NOMO-1 (cell line): ENCODE data around the gene SORCS2.
"Not testable (repeated sequence)": the region's sequence is repeated elsewhere in the genome, so short reads cannot be mapped to it uniquely, and the experiment has no call there.

ENCODE experiments used
- DNase-seq, 2 experiments: peaks; one replicate each; lab custom pipeline; 2025; ENCODE audit not compliant: unreplicated experiment in 2 of 2; lab: John Stamatoyannopoulos, UW

The SORCS2 gene

DNA sequence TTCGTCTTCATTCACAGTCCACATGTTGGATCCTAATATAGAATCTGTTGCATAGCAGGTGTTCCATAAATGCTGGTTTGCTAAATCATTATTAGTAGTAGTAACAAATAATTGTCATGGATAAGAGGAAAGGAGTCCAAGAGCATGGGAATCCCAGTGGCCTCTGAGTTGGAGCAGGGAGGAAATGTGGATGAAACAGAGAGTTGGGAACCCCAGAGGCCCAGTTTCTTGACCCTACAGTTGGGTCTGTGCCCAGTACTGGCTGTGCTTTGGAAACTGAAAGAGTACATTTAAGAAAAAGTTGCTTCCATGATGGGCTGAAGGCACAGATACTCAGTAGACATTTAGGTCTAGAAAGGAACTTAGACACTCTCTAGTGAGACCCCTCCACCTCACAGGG, 391.8 kb downstream of the SORCS2 start:
- no peak for DNase-seq

DNA sequence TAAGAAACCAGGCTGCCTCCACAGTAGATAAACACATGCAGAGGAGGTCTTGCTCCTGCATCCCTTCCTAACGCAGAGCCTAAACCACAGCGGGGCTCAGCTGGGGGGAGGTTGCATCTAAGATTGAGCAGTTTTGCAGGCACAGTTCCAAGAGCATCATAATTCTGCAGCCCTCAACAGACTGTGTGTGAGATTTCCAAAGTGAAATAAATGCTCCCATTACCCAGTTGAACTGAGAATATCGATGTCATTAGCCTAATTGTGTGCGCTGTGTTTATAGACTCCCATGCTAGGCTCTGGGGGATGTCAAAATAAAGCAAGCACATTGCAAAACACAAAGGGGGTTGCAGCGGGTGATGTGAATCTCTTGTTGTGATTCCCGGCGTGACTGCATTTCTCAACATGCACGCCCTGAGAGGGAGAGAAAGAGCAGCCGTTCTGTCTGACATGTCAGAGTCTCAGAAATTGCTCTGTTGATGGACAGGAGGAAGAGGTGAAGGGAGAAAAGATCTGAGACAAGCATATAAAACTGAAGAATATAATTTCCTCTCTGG, 392.3 kb downstream of the SORCS2 start:
- DNase-seq: no peak

DNA sequence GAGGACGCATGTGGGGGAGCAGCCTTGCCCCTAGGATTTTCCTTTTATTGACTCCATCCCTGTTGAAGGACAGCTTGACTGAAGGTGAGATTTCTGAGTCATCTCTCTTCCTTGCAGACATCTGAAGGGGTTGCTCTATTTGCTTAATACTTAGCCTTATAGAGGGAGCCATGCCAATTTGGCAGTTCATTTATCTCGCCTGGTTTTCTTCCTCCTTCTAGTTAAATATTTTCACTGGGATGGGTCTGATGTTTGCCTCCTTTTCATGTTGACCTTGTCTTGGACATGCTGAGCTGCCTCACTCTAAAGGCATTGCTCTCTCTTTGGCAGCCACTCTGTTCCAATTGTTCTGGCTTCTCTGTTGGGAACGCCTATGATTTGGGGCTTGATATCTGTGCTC, 393.4 kb downstream of the SORCS2 start:
- no peak for DNase-seq

DNA sequence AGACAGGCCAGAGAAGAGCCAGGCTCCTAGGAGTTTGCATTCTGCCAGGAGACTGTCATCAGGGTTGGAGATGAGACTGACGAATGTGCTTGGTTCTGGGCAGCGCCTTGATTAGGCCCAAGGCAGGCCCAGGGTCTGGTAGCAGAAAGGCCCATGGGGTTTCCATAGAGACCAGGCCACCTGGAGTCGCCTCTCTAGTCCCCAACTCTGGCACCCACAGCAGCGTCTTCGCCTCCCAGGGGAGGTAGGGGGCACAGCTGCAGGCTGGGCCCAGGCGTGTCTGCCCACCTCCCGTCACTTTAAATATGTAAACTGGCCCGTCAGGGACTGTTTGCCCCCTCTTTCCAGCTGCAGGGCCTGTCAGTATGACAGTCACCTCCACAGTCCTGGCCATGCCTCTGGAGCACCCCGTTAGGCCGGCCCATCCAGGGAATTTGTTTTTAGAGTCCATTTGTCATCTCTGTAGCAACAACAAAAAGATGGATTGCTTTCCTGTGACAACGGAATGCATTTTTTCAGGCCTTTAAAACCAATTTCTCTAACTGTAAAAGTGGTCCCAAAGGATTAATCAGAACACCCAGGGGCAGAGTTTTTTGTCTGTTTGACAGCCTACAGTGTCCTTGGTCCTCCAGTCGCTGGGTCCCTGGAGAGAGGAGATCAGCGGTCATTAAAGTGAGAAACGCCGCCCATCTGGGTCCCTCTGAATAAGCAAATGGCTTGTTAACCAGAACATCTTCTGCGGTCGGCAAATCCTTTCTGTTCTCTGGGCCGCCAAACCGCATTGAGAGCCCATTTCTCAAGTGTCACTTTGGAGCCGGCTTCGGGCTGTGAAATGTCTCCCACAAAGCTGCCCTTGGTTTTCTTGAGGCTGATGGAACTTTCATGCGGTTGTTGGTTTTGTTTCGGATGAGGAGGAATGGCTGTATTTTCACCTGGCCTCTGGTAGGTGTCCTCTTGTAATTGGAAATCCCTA, 395.4 kb downstream of the SORCS2 start:
- DNase-seq: no peak

DNA sequence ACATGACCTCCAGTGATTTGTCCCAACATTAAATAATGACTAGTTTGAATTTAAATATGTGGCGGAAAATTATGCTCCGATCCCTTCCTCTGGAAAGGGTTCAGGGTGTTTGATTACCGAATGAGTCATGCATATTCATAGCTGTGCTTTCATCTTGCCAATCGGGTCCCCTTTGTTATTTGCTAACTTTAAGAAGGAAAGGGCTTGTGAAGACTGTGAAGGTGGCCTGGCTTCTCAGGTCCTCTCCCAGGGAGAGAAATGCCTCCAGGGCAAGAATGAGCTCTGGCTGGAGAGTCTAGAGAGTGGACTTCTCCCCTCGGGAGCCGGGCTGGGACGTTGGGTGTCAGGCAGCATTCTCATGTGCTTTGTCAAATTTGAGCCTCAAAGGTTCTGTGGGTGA, 397.9 kb downstream of the SORCS2 start:
- DNase-seq: no peak

DNA sequence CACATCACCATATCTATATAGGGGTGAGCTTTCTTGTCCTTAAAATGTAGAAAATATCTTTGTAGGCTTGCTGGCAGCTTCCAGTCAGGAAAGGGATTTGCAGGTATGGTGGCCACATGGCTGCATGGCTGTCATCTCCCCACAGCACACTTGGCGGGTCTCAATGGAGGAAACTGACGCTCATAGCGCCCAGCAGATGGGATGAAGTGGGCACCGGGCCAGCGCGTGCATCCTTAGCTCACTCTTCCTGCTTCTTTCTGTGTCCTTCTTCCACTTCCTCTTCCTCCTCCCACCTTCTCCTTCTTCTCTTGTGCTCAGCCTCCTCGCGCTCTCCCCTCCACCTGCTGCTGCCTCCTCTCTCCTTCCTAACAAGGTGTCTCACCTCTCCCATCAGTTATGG, 398.6 kb downstream of the SORCS2 start:
- DNase-seq: no peak

DNA sequence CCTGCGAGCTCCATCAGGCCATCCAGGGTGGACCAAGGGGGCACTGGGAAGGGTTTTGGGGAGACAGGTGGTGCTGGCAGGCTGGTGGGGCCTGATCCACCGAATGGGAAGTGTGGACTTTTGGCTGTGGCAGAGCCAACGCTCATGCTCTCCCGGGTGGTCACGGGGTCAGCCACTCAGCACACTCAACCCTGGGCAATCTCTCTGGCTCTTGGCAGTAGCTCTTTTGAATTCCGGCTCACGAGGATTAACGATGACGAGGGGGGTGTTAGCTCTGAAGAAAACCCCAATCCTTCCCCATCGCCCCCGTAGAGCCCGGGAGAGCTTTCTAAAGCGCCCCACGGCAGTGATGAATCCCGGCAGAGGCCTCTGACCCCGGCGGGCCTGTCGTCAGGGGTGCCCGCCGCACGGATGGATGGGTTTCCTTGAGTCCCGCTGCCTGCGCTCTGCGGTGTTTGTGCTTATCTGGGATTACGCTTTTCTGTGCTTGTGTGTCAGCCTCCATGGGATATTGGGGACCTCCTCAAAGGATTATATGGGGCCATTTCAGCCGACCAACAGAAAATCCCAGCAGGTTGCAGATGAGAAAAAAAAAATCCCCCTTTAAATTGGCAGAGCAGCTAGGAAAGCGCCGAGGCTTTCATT, 399.2 kb downstream of the SORCS2 start:
- DNase-seq: no peak

DNA sequence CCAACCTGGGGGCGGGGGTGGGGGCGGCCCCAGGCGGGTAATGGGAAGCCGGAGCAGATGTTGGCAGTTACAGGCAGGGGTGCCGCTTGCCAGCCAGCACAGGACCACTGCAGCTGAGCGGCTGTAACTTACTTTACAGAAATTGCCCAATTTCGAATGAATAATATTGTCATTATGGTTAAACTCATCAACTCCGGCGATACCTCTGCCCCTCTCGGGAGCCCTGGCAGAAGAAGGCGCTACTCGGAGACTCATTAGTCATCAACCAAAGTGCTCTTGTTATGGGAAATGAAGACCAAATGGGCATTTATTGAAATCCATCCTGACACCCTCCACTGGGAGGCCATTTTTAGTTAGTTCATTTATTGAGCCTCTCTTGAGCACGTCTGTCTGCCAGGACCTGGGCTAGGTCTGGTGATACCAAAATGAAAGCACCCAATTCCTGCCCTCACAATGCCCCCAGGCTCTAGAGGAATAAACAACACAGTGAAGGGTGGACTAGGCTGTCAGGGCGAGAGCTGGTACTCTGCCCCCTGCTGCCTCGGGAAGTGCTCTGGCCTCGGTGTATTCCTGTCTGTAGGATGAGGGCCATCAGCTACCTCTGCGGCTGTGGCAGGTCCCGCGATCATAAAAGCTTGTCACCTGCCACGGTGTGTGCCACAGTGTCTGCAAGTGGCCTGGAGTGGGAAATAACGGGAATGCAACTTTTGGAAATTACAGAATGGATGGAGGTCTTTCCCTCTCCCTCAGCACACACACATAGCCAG, 401.5 kb downstream of the SORCS2 start:
- peak; percentile 41 to 74 for DNase-seq

DNA sequence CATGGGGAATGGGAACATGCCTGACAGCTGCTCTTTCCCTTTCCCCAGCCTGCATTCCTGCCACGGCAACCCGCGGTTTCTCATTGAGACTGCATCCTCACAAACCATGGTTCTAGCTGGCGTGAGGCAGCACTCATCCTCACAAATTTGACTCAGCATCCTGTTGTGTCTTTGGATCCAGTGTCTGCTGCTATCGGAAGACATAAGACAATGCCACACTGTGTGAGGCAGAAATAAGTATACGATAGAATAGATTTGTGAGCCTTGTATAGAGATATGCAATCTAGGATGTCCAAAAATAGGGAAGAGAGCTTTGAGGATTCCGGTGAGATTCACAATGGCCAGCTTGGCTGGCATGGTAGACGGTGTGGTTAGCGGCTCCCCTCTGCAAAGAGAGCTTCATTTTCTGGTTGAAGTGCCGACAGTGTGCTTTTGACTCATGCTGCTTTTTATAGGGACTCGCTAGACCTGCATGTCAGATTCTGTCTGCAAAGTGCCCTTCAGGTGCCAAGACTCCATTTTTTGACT, 403.7 kb downstream of the SORCS2 start:
- no peak for DNase-seq

DNA sequence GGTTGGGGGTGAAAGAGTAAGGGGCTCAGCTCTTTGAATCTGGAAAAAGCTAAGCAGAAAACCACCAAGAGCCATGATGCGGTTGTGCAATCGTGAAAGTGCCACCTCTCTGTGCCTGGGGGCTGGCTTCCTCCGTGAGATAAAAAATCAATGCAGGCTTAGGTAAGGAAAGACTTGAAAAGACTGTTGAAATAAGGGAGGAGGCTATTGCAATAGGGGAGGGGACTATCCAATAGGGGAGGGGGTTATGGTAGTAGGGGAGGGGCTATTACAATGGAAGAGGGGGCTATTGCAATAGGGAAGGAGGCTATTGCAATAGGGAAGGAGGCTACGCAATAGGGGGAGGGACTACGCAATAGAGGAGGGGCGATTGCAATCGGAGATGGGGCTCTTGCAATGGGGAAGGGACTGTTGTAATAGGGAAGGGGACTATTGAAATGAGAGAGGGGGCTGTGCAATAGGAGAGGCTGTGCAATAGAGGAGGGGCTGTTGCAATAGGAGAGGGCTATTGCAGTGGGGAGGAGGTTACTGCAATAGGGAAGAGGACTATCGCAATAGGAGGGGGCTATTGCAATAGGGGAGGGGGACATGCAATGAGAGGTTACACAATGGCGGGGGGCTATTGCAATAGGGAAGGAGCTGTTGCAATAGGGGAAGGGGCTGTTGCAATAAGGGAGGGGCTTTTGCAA, 404.7 kb downstream of the SORCS2 start:
- DNase-seq: peak; percentile 52 to 70

DNA sequence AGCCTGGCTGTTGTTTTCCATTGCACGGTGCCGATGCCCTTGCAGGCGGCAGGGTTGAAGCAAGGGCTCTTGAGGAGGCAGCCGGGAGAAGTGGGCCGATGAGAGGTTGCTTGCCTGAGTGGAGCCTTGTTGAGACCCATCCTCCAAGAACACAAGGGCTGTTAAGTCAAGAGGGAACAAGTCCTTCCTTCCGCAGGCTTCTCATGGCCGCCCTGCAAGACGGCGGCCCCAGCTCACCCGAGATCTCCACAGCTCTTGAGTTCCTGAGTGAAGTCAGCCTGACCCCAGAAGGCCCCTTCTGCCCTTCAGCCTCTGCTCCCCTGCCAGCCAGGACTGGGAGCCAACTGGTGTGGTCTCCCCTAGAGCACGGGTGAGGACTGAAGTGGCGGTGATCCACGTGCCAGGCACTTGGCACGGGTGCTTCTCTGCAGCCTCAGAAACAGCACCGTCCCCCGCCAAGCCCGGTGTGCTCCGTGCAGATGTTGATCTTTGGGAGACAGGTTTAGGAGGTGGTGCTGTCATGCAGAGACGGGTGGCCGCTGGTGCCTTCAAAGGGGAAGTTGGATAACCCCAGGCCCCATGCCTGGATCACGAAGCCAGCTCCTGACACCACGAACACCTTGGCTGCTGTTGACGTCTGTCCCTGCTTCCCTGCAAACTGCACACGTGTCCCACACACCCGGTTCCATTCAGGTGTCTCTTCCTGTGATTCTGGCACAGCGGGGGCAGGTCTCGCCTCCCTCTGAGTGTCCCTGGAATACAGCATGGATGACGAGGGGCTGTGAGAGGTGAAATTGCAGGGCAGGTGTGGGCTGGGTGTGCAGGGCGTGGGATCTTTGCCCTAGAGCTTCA, 406.8 kb downstream of the SORCS2 start:
- no peak for DNase-seq

DNA sequence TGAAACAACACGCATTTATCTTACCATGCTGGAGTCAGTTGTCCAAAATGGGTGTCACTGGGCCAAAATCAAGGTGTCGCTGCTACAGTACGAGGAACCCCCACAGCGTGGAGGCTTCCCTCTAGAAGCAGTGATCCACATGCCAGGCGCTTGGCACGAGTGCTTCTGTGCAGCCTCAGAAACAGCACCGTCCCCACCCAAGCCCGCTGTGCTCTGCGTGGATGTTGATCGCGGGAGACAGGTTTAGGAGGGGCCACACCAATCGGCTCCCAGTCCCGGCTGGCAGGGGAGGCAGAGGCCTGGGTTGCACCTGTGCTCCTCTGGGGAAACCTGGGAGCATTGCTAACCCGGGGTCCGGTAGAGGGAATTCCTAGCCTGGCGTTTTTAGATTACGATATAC, 407.9 kb downstream of the SORCS2 start:
- no peak for DNase-seq

DNA sequence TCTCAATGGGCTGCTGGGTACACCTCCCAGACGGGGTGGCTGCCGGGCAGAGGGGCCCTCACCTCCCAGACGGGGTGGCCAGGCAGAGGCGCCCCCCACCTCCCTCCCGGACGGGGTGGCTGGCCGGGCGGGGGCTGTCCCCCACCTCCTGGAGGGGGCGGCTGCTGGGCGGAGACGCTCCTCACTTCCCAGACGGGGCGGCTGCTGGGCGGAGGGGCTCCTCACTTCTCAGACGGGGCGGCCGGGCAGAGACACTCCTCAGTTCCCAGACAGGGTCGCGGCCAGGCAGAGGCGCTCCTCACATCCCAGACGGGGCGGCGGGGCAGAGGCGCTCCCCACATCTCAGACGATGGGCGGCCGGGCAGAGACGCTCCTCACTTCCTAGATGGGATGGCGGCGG, 409.8 kb downstream of the SORCS2 start:
- not testable (repeated sequence) for DNase-seq

DNA sequence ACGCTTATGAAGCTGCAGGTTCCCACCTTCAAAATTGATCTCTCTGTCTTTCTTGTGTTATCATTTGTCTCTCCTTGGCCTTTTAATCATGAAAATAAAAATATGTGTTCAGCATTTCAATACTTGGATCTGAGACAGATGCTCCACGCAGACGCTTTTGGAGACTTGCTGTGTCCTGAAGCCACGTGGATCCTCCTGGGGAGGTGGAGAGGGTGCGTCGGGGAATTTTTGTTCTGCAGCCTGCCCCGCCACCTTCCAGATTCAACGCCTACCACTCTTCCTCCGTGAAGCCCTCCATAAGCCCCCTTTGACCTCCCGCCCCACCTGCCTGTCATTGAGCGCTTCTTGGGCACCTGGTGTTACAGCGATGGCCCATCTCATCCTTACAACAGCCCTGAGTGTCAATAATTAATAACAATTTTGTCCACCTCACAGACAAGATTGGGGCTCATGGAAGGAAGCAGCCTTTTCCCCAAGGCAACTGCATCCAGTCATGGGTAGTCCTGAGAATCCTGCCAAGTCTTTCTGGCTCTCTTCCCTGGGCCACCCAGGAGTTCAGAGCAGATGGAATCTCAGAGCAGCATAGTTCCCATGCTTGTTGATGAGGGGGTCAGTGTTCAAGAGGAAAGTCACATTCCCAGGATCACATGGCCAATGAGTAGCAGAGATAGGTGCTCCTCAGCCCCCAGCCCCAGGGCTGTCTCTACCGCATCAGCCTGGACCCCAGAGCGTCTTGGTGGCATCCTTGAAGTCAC, 415.0 kb downstream of the SORCS2 start:
- DNase-seq: no peak

DNA sequence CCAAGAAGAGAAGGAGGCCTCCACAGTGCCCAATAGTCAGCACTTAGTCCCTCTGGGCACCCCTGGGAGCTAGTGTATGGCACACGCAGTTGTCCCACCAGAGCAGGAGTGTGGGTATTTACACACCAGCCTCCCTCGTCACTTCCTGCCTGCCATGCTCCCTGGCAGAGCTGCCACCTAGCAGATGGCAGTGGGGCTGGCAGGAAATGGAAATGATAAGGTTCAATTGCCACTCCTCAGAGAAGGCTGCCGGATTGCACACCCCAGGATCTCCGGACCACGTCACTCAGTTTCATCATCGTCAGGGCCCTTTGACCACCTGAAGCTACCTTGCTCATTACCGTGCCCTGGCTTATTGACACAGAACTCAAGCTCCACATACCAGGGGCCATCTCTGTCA, 415.7 kb downstream of the SORCS2 start:
- DNase-seq: no peak

DNA sequence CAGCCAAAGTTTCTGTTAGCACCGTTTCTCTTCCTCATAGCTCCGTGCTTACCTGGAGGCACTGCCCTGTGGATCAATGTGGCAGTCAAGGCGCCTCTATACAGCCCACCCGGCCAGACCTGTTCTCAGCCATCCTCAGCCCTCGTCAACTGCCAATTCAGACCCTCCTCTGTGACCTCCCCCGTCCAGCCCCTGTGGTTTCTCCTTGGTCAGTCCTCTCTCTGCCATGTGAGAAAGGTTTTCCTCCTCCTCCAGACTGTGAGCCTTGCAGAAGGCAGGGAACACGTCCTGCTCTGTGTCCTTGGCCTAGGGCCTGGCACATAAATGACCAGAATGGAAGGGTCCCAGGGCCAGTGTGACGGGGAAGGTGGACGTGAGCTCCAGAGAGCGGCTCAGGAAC, 417.0 kb downstream of the SORCS2 start:
- no peak for DNase-seq

DNA sequence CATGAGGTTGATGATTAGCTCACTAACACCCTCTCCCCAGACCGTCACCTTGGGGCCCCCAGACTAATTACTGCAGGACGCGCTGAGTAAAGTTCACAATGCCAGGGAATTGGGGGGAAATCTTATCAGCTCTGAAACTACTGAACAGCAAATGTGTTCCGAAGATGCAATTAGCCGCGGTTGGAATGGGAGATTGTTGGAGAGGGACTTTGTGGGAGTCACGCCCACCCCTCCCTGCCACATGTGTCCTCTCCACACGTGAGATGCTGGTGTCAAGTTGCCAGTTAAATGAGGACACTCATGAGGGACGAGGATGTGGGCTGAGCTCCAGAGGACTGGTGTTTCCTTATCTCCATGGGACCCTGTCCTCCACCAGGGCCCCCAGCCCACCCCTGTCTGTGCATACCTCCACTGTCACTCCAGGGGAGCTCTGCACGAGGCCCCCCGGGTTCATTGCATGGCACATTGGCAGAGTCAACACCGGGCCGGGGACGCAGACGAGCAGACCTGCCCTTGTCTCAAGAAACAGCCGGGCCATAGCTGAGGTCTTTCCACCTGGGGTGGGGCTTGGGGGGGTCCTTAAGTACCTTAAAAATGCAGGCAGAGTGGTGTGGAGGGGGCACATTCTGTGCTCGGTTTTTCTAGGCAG, 417.8 kb downstream of the SORCS2 start:
- DNase-seq: no peak

DNA sequence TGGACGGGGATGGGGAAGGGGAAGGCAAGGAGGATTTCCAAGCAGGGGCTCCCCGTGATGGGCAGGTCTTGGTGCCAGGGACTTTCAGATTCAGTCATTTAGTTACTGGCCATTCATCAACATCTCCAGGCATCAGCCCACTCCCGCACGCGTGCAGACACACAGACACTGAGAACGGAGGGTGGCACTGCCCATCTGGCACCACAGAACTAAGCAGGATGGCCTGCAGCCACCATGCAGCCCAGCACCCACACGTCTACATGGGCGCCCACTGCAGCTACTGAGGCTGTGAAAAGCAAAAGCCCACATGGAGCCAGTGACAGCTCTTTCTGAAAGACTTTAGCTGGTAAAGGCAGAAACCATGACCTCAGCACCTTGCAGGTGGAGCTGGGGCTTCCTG, 418.5 kb downstream of the SORCS2 start:
- no peak for DNase-seq
